GM21423 (cell line): ENCODE results near the gene EML4.

ENCODE experiments used
- ATAC-seq: cut with Tn5 transposase; IDR thresholded peaks from one replicate; pipeline ENCODE4 v1.9.1; 2021; ENCODE audit warnings: mild to moderate bottlenecking, moderate library complexity; ENCODE audit not compliant: unreplicated experiment

The EML4 gene

GRCh38 chr2:42136782-42137124 is 32.4 kb upstream of the EML4 start:
- no peak for ATAC-seq

- ATAC-seq: no peak
Measured at GRCh38 chr2:42137125-42137841, 31.9 kb upstream of the EML4 start.

GRCh38 chr2:42138163-42139015 is 30.8 kb upstream of the EML4 start:
- ATAC-seq: no peak

GRCh38 chr2:42139101-42139500 is 30.1 kb upstream of the EML4 start:
- no peak for ATAC-seq

GRCh38 chr2:42140496-42140895 is 28.7 kb upstream of the EML4 start:
- no peak for ATAC-seq

- ATAC-seq: no peak
Measured at GRCh38 chr2:42141687-42142546, 27.2 kb upstream of the EML4 start.

GRCh38 chr2:42142547-42143184 is 26.5 kb upstream of the EML4 start:
- no peak for ATAC-seq

GRCh38 chr2:42147641-42148274 is 21.4 kb upstream of the EML4 start:
- no peak for ATAC-seq

GRCh38 chr2:42150159-42150558 is 19.0 kb upstream of the EML4 start:
- no peak for ATAC-seq

GRCh38 chr2:42153944-42154581 is 15.1 kb upstream of the EML4 start:
- ATAC-seq: no peak

GRCh38 chr2:42156721-42157120 is 12.4 kb upstream of the EML4 start:
- ATAC-seq: no peak

- ATAC-seq: no peak
Measured at GRCh38 chr2:42161444-42161843, 7.7 kb upstream of the EML4 start.

- ATAC-seq: no peak
Measured at GRCh38 chr2:42163444-42164045, 5.6 kb upstream of the EML4 start.

GRCh38 chr2:42164046-42164445 is 5.1 kb upstream of the EML4 start:
- ATAC-seq: no peak

- no peak for ATAC-seq
Measured at GRCh38 chr2:42164971-42165370, 4.2 kb upstream of the EML4 start.

- ATAC-seq: no peak
Measured at GRCh38 chr2:42167458-42167857, 1.7 kb upstream of the EML4 start.

- no peak for ATAC-seq
Measured at GRCh38 chr2:42168459-42169099, 574 bp upstream of the EML4 start.

GRCh38 chr2:42169874-42170521 is 845 bp downstream of the EML4 start:
- peak; percentile 20 for ATAC-seq
